ENCODE measurements around the gene MYORG.

The MYORG gene

GRCh38 chr9:34332076-34332964 lies 44.4 kb downstream of the MYORG start:
- DNase-seq (ENCODE audit: low read depth): no peak

GRCh38 chr9:34331196-34331595 lies 45.5 kb downstream of the MYORG start:
- no peak for DNase-seq (ENCODE audit: low read depth)

DNA sequence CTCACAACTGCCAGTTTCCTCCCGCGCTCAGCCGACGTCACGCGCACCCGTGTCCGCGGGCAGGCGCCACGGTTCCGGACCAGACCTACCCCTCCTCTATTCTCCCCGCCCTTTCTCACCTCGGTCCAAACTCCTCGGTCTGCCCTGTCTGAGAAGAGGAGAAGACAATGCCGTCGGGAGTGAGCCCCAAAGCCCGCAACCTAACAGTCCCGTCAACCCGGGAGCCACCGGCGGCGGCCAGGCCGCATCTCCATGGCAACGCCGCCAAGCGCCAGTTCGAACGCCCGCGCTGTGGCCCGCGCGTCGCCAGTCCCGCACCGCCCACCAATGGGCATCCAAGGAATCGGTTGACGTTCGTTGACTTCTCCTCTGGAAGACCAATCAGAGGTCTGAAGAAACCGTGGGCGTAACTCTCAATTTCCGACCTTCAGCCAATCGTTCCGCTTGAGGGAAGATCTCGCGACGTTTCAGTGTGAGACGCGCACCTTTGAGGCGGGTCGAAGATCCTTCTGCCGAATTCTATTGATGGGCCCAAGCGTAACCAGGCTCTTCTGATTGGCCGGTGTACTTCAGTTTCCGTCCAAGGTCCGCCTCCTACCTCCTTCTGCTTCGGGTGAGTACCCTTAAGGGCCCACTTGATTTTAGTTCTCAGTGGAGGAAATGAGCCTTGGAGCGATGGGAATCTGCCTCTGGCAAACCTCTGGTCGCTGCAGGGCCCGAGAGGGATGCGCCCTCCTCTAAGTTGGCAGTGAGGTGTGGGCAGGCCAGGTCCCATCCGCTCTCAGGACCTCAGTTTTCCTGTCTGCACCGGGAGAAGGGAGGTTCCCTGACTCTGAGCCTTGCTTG lies 47.5 kb downstream of the MYORG start, which contains the start of the genes KIF24 and NUDT2:
TSS of gene KIF24 (minus strand) at position 282 of the 846 bp plus-strand sequence. CDS start 17,922 bp downstream, outside the sequence.
TSS of gene NUDT2 (plus strand) at position 583 of the 846 bp plus-strand sequence. CDS start 9,471 bp downstream, outside the sequence.
- peak; percentile 100 for DNase-seq (ENCODE audit: low read depth)

DNA sequence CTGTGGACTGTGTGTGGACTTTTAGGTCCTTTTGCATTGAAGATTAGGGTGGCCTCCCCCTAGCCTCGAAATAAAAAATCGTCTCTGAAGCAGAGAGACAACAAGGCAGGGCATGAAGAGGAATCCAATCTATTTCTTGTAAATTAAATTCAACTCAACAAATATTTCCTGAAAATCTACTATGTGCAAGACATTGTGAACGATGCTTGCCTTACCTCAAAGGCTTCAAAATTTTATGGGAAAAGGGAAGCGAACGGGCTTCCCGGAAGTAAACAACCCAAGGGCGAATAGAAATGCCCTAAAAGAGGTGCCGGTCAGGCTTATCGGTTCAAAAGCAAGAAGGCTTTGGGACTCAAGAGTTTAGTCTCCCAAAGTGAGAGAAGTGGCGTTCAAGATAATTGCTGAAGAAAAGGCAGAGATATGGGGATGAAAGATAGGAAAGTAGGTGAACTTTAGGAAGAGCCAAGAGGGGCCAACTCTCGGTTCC lies 48.2 kb downstream of the MYORG start:
- no peak for DNase-seq (ENCODE audit: low read depth)

- DNase-seq (ENCODE audit: low read depth): no peak
These were observed 50.0 kb downstream of the MYORG start for GRCh38 chr9:34326690-34327089.

DNA sequence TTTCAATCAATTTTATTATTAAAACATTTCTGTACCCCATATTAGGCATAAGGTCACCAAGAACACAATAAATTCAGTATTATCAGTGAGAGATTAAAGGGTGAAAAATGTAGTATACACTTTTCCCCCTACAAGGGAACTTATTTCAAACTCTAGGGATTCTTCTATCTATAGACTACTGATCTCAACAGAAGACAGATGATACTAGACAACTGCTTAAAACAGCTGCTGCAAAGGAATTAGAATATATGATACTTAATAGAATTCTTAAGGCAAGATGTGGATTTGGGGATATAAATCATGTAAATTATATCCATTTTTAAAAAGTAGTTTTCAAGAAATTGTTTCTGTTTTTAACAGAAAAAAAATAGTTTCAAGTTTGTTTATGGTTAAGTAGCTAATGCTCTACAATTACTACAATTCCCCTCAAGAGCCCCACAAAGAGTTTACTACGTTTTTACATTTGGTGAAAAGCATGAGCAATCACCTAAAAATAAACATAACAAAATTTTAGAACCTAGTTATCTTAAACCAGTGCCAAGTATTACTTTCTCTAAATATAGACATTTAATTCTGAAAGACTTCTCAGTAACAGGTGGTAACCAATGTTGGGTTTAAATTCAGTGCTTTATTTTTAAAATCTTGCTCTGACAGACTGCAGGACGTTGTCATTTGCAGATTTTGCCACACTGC lies 53.7 kb downstream of the MYORG start:
- no peak for DNase-seq (ENCODE audit: low read depth)

- DNase-seq (ENCODE audit: low read depth): no peak
These were observed 55.2 kb downstream of the MYORG start for GRCh38 chr9:34321451-34321850.

- DNase-seq (ENCODE audit: low read depth): no peak
These were observed 58.4 kb downstream of the MYORG start for GRCh38 chr9:34318163-34318790.

GRCh38 chr9:34317436-34317835 lies 59.3 kb downstream of the MYORG start:
- no peak for DNase-seq (ENCODE audit: low read depth)
